Measurements from ENCODE around the gene MNX1. TPM values are rescaled to one million over a fixed set of nuclear protein-coding genes. Genes with fewer than 3 reads are reported as not detected.

Gene MNX1
- total and polyA plus RNA-seq, 9 of the 15 experiments (the other 6 are each of a cell fraction or from before 2014, with no cell fraction given), result 0.15 to 8.0 (median 1.4) TPM

DNA sequence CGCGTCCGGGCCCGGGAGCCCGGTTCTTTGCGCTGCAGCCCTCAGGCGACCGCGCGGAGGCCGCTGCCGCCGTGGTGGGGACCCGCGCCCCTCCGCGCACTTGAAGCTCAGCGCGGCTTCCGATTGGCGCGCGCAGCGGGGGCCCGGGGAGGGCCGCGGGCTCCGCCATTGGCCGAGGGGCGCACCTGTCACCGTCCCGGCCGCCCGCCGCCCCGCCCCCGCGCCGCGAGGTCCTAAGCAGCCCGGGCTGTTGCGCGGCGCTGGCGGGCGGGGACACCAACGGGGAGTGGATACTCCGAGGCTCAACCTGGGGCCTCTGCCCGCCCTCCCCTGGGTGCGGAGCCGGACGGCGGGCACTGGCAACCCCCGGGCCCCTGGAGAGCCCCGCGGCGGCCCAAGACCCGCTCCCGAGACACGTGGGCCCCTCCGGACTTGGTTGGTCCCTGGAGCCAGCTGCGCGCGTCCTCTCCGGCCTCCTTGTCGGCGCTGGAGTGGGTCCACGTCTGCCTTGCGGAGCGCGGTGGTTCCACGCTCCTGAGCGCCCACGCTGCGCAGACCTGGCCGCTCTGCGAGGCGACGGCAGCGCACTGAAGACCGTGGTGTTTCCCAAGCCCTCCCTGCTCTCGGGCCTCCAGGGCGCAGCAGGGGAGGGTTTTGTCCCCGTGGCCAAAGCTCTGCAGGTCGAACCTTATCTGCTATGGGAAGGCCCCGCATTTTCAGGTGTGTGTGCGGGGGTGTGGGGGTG, at the start of gene MNX1 (continued):
- TF ChIP-seq, protein P1, sequence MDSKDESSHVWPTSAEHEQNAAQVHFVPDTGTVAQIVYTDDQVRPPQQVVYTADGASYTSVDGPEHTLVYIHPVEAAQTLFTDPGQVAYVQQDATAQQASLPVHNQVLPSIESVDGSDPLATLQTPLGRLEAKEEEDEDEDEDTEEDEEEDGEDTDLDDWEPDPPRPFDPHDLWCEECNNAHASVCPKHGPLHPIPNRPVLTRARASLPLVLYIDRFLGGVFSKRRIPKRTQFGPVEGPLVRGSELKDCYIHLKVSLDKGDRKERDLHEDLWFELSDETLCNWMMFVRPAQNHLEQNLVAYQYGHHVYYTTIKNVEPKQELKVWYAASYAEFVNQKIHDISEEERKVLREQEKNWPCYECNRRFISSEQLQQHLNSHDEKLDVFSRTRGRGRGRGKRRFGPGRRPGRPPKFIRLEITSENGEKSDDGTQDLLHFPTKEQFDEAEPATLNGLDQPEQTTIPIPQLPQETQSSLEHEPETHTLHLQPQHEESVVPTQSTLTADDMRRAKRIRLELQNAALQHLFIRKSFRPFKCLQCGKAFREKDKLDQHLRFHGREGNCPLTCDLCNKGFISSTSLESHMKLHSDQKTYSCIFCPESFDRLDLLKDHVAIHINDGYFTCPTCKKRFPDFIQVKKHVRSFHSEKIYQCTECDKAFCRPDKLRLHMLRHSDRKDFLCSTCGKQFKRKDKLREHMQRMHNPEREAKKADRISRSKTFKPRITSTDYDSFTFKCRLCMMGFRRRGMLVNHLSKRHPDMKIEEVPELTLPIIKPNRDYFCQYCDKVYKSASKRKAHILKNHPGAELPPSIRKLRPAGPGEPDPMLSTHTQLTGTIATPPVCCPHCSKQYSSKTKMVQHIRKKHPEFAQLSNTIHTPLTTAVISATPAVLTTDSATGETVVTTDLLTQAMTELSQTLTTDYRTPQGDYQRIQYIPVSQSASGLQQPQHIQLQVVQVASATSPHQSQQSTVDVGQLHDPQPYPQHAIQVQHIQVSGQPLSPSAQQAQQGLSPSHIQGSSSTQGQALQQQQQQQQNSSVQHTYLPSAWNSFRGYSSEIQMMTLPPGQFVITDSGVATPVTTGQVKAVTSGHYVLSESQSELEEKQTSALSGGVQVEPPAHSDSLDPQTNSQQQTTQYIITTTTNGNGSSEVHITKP (IDR thresholded peaks at IDR 0.05; ENCODE audit: partially characterized antibody), result peak; percentile 86
- TF ChIP-seq HOXB6 (CRISPR knock-in tag; IDR thresholded peaks at IDR 0.05; ENCODE audit: borderline replicate concordance) (no peak), ZNF124 (CRISPR knock-in tag; IDR thresholded peaks at IDR 0.05) (no peak), FOXJ3 (CRISPR knock-in tag; IDR thresholded peaks at IDR 0.05) (no peak), ZNF143 (CRISPR knock-in tag; IDR thresholded peaks at IDR 0.05) (no peak), POLR3G (IDR thresholded peaks at IDR 0.05; ENCODE audit: extremely low read depth, insufficient read length, insufficient replicate concordance) (no peak), BHLHE40 (IDR thresholded peaks at IDR 0.05; ENCODE audit: low read length) (no peak), ZNF699 (CRISPR knock-in tag; IDR thresholded peaks at IDR 0.05; ENCODE audit: insufficient replicate concordance) (no peak), POLR2G (IDR thresholded peaks at IDR 0.05; ENCODE audit: low read depth, low read length) (peak; percentile 83), ZNF24 (IDR thresholded peaks at IDR 0.05) (no peak), HNRNPL (IDR thresholded peaks at IDR 0.05; ENCODE audit: low read depth, low read length) (peak; percentile 82; the same call in 1 of the 2 replicates), CHCHD3 (CRISPR knock-in tag; IDR thresholded peaks at IDR 0.05) (no peak), CBX5 (IDR thresholded peaks at IDR 0.05; ENCODE audit: borderline replicate concordance, low read depth) (no peak), PHF8 (IDR thresholded peaks at IDR 0.05; ENCODE audit: borderline replicate concordance, low read length) (peak; percentile 77; the same call in 1 of the 2 replicates), HINFP (tag; conservative IDR thresholded peaks at IDR 0.05; ENCODE audit: low read depth) (no peak), SNIP1 (IDR thresholded peaks at IDR 0.05; ENCODE audit: low read depth) (no peak)
- TF ChIP-seq, protein P2, sequence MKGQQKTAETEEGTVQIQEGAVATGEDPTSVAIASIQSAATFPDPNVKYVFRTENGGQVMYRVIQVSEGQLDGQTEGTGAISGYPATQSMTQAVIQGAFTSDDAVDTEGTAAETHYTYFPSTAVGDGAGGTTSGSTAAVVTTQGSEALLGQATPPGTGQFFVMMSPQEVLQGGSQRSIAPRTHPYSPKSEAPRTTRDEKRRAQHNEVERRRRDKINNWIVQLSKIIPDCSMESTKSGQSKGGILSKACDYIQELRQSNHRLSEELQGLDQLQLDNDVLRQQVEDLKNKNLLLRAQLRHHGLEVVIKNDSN (CRISPR knock-in tag; IDR thresholded peaks at IDR 0.05), result no peak
- TF ChIP-seq, protein P3, sequence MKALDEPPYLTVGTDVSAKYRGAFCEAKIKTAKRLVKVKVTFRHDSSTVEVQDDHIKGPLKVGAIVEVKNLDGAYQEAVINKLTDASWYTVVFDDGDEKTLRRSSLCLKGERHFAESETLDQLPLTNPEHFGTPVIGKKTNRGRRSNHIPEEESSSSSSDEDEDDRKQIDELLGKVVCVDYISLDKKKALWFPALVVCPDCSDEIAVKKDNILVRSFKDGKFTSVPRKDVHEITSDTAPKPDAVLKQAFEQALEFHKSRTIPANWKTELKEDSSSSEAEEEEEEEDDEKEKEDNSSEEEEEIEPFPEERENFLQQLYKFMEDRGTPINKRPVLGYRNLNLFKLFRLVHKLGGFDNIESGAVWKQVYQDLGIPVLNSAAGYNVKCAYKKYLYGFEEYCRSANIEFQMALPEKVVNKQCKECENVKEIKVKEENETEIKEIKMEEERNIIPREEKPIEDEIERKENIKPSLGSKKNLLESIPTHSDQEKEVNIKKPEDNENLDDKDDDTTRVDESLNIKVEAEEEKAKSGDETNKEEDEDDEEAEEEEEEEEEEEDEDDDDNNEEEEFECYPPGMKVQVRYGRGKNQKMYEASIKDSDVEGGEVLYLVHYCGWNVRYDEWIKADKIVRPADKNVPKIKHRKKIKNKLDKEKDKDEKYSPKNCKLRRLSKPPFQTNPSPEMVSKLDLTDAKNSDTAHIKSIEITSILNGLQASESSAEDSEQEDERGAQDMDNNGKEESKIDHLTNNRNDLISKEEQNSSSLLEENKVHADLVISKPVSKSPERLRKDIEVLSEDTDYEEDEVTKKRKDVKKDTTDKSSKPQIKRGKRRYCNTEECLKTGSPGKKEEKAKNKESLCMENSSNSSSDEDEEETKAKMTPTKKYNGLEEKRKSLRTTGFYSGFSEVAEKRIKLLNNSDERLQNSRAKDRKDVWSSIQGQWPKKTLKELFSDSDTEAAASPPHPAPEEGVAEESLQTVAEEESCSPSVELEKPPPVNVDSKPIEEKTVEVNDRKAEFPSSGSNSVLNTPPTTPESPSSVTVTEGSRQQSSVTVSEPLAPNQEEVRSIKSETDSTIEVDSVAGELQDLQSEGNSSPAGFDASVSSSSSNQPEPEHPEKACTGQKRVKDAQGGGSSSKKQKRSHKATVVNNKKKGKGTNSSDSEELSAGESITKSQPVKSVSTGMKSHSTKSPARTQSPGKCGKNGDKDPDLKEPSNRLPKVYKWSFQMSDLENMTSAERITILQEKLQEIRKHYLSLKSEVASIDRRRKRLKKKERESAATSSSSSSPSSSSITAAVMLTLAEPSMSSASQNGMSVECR (CRISPR knock-in tag; IDR thresholded peaks at IDR 0.05), result no peak
